Fibroblast of peridontal ligament (primary cell): ENCODE data around the gene SPDYE3.
A peak's percentile ranks its signal among the peaks of the same experiment; 100 is the strongest.
"Not testable (repeated sequence)": the region's sequence is repeated elsewhere in the genome, so short reads cannot be mapped to it uniquely, and the experiment has no call there.

ENCODE experiments used
- DNase-seq: peaks from one replicate; pipeline ENCODE4 v3.0.0-alpha.2; 2010; ENCODE audit errors: extremely low read depth

Gene SPDYE3

GRCh38 chr7:100287191-100287969 lies 20.1 kb upstream of the SPDYE3 start:
- not testable (repeated sequence) for DNase-seq

- not testable (repeated sequence) for DNase-seq
These were observed 19.2 kb upstream of the SPDYE3 start for GRCh38 chr7:100288258-100288657.

- not testable (repeated sequence) for DNase-seq
These were observed 15.3 kb upstream of the SPDYE3 start for GRCh38 chr7:100292162-100292561.

- peak; percentile 52 for DNase-seq
These were observed 12.2 kb upstream of the SPDYE3 start for GRCh38 chr7:100295269-100295668.

GRCh38 chr7:100297852-100298631 lies 9.5 kb upstream of the SPDYE3 start:
- DNase-seq: peak; percentile 10

- DNase-seq: not testable (repeated sequence)
These were observed 8.9 kb upstream of the SPDYE3 start for GRCh38 chr7:100298632-100298895.

GRCh38 chr7:100304526-100304925 lies 3.0 kb upstream of the SPDYE3 start:
- not testable (repeated sequence) for DNase-seq

- DNase-seq: not testable (repeated sequence)
These were observed 10.8 kb downstream of the SPDYE3 start for GRCh38 chr7:100318329-100318728.

GRCh38 chr7:100321648-100322047 lies 14.1 kb downstream of the SPDYE3 start:
- DNase-seq: not testable (repeated sequence)

GRCh38 chr7:100324194-100324593 lies 16.7 kb downstream of the SPDYE3 start:
- DNase-seq: not testable (repeated sequence)

- DNase-seq: not testable (repeated sequence)
These were observed 18.2 kb downstream of the SPDYE3 start for GRCh38 chr7:100325671-100326070.

- not testable (repeated sequence) for DNase-seq
These were observed 19.4 kb downstream of the SPDYE3 start for GRCh38 chr7:100326914-100327313.

- DNase-seq: peak; percentile 91
These were observed 28.3 kb downstream of the SPDYE3 start for GRCh38 chr7:100335566-100336466.

GRCh38 chr7:100338083-100338696 lies 30.7 kb downstream of the SPDYE3 start:
- DNase-seq: not testable (repeated sequence)

- DNase-seq: not testable (repeated sequence)
These were observed 33.8 kb downstream of the SPDYE3 start for GRCh38 chr7:100341286-100341685.

GRCh38 chr7:100342765-100343164 lies 35.3 kb downstream of the SPDYE3 start:
- no peak for DNase-seq

GRCh38 chr7:100344124-100344559 lies 36.6 kb downstream of the SPDYE3 start:
- not testable (repeated sequence) for DNase-seq

GRCh38 chr7:100344560-100345287 lies 37.2 kb downstream of the SPDYE3 start:
- peak; percentile 21 for DNase-seq

GRCh38 chr7:100345288-100345672 lies 37.8 kb downstream of the SPDYE3 start:
- peak; percentile 40 for DNase-seq

GRCh38 chr7:100346921-100347320 lies 39.4 kb downstream of the SPDYE3 start:
- no peak for DNase-seq

GRCh38 chr7:100348805-100349204 lies 41.3 kb downstream of the SPDYE3 start:
- no peak for DNase-seq
